ENCODE data around the gene POLR1D.

GRCh38 chr13:27667946-27668345, 46.3 kb downstream of the POLR1D start:
- TF ChIP-seq, protein P1, sequence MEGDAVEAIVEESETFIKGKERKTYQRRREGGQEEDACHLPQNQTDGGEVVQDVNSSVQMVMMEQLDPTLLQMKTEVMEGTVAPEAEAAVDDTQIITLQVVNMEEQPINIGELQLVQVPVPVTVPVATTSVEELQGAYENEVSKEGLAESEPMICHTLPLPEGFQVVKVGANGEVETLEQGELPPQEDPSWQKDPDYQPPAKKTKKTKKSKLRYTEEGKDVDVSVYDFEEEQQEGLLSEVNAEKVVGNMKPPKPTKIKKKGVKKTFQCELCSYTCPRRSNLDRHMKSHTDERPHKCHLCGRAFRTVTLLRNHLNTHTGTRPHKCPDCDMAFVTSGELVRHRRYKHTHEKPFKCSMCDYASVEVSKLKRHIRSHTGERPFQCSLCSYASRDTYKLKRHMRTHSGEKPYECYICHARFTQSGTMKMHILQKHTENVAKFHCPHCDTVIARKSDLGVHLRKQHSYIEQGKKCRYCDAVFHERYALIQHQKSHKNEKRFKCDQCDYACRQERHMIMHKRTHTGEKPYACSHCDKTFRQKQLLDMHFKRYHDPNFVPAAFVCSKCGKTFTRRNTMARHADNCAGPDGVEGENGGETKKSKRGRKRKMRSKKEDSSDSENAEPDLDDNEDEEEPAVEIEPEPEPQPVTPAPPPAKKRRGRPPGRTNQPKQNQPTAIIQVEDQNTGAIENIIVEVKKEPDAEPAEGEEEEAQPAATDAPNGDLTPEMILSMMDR (IDR thresholded peaks at IDR 0.05): no peak
- TF ChIP-seq POLR2AphosphoS5 (IDR thresholded peaks at IDR 0.05) (no peak), EP300 (IDR thresholded peaks at IDR 0.05) (no peak)
